Measurements from ENCODE around the gene ARHGAP10.

DNA sequence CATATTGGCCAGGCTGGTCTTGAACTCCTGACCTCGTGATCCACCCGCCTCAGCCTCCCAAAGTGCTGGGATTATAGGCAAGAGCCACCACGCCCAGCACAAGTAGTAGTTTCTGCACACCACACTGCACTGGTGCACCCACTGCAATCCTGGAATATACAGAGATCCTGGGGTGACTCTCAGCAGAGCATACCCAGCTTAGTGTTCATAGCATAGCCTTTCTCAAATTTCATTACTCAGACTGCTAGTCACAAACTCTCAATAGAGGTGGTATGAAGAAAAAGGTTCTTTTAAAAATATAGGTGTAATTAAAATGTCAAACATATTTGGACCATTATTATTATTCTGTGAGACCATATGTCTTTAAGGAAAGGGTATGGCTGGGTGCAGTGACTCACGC lies 6.2 kb upstream of the ARHGAP10 start:
- TF ChIP-seq GATA2 (IDR thresholded peaks at IDR 0.05; ENCODE audit: low read depth, low read length) (no peak), GATA3 (IDR thresholded peaks at IDR 0.05; ENCODE audit: low read depth, low read length) (no peak)

All from SH-SY5Y (cell line).